GM19035 (cell line): ENCODE data around the gene PTPRM.

ENCODE experiments used
- ATAC-seq: cut with Tn5 transposase; IDR thresholded peaks from one replicate; pipeline ENCODE4 v1.9.1; 2021; ENCODE audit not compliant: unreplicated experiment

The PTPRM gene

DNA sequence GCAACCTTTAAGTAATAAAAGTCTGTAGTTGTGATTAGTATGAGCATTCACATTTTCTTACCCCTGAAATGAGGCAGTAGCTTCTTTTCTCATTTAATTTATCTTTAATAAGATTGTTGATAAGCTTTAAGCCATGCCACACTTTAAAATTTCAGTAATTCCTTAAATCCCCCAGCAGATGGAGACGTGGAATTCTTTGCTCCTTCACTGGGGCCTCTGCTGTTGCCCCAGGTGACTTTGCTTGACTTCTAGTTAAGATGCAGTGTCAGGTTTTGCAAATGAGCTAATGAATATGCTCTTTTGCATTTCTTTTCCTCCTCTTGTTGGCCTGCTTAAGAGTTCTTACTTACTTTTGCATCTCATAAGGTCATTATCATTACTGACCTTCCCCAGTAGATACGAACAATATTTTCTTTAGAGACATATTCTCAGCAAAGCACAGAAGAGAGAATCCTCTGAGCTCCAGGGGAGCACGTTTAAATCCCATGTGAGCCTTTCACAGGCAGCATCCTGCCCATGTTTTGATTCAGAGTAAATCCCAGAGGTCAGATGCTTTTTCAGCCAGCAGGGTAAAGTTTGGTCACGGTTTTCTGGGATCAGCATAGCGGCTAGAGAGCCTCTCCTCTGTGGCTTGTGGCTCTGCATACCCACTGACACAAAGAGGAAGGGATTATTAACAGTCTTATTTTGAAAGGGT, 222.9 kb downstream of the PTPRM start:
- no peak for ATAC-seq

DNA sequence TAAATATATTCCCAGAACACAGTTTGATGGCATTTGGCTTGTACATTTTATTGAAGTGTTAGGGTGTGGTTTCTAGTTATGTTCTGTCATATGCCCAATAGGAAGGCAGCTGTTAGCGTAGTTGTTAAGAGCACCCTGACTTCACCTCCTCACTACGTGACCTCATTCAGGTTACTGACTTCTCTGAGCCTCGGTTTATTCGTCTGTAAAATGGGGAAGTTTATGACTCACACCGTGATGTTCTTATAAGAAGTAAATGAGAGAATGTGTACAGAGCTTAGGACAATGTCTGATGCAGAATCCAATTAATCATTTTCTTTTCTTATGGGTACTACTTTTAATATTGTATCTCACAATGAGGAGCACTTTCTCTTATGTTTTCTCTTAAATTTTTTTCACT, 226.0 kb downstream of the PTPRM start:
- ATAC-seq = no peak

DNA sequence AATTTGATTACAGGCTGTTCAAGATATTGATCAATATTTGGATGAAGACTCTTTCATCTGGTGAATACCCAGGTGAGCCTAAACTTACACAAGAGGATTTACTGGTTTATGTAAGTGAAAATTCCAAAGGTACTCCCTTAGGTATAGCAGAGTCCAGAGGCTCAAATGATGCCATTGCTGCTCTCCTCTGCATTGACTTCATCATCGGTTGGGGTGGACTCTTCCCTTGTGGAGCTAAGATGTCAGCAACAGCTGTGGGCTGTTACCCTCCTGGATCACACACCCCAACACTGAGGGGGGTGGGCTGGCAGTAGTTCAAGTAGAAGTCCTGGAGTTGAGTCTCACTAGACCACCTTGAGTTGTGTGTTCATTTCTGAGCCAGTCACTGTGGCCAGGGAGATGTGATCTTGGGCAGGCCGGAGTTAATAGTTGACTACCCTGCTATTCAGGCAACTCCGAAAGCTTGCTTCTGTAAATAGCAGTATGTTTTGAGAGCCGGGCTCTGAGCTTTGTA, 236.9 kb downstream of the PTPRM start:
- no peak for ATAC-seq

- ATAC-seq = no peak
Measured at GRCh38 chr18:7805096-7805495, 238.0 kb downstream of the PTPRM start.

GRCh38 chr18:7805880-7806279, 238.8 kb downstream of the PTPRM start:
- no peak for ATAC-seq

- no peak for ATAC-seq
Measured at GRCh38 chr18:7807936-7808453, 240.9 kb downstream of the PTPRM start.

DNA sequence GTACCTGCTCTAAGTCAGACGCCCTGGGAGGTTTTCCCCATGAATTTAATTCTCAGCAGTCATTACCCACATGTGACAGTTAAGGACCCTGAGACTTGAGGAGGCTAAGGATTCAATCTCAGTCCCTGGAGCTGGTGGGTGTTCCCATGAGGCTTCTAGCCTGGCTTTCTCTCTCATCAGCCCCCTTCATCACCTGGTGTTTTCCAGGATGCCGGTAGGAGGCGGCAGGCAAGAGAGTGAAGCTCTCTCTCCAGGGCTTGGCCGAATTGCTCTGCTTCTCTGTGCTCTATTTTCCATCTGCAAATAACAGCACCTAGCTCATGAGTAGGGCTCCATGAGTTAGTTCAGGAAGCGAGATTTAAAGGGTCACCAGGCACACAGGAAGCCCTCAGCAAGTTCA, 241.9 kb downstream of the PTPRM start:
- no peak for ATAC-seq

- no peak for ATAC-seq
Measured at GRCh38 chr18:7809455-7809854, 242.3 kb downstream of the PTPRM start.

DNA sequence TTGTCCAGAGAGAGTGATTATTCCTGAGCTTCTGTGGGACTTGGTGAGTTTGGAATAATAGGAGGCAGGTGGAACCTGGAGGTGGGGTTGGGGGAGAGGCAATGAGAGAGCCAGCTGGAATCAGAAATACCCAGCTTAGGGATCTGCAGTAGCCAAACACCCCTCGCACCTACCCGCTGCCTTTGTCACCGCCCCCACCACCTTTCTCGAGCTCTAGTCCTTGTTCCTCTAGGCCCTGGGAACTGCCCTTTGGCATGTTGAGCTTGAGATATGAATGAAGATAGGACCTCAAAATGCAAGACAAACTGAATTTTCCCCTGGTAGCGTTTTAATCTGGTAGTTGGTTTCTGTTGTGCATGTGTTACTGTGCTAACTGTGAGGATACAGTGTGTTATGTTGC, 242.9 kb downstream of the PTPRM start:
- no peak for ATAC-seq

GRCh38 chr18:7812431-7813063, 245.4 kb downstream of the PTPRM start:
- ATAC-seq = no peak

DNA sequence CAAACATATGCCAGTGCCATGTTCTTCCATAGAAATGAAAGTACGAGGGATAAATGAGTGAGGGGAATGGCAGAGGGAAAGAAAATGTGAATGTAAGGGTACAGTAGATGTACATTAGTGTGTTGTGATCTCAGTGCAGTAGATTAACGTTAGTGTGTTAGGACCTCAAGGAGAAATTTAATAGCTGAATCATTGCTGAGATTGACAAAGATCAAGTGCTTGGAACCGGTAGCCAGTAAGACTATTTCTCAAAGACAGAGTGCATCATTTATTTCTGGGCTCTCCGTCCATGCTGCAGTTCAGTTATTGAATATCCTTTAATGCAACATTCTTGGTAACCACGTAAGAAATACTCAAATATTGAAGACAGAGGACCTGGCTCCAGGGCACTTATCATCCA, 246.0 kb downstream of the PTPRM start:
- ATAC-seq = no peak

DNA sequence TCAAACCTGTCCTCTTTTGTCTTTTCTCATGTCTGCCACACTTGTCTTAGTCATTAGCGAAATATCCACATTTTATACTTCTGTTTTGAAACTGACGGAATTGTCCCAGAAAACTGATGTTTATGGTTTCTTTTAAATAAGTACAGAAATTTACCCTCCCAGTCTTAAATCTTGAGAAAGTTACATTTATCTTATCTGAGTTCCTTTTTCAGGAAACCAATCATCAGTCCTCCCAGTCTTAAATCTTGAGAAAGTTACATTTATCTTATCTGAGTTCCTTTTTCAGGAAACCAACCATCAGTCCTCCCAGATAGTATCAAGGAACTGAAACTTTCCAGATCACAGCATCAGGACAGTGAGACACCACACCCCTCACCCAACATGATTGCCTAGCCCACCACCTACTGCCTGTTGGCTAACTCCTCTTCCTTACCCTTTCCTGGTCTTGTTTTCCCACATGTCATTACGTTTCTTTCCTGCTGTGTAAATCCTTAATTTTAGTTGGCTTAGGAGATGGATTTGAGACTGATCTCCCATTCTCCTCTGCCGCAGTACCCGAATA, 247.7 kb downstream of the PTPRM start:
- no peak for ATAC-seq

DNA sequence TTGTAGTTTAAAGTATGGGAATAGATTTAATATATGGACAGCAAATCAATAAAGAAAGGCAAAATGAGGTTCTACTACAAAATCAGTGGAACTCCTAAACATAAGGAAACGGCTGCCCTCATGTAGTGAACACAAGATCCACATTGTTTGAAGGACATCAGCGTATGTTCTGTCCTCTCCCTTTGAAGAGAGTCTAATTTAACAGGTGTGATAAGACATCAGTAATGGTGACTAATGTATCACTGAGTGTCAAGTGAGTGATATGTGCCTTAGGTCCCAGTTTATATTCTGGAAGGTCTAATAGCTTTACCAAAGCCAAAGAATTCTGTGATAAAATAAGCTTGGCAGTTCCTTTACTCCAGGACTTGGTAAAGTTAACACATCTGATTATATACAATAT, 248.7 kb downstream of the PTPRM start:
- no peak for ATAC-seq

DNA sequence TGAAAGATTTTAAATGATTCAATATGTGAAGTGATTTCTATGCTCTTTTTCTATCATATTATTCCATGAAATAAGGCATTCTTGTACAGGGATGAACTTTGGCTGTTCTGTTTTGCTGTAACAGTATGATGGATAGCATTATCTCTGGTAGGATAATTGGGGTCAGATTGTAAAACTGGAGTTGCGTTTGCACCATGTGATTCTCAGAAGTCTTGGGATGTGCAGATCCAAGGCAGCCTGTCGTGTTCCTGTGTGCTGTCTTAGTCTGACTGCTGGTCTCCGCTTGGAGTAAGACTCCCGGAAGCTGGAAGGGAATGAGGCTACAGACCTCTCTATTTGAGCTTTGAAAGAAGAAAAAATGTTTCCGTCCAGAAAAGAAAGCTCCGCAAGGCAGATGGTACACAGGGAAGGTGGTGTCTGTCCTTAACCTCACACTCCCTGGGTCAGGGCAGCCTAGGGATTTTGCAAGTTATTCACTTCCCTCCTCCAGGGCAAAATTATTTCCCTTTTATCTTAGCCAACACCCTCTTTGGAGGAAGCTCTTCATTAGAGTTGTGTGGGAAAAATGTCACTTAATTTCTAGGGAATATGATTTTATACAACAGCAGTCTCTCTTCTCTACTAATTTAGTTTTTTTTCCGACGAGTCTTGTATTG, 250.6 kb downstream of the PTPRM start:
- ATAC-seq = no peak

DNA sequence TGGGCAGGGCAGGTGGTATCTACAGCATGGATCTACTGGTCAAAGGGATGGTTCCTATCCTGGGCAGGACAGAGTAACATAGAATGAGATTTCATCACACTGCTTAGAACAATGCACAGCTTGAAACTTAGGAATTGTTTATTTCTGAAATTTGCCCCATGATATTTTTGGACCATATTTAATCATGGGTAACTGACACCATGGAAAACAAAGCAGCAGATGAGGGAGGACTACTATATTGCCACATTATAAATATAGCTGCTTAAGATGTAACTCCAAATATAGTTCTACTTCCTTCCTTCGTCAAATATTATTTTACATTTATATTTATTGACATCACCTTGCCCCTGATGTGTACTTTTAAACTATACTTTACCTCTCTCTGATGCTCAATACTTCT, 254.7 kb downstream of the PTPRM start:
- ATAC-seq = no peak

DNA sequence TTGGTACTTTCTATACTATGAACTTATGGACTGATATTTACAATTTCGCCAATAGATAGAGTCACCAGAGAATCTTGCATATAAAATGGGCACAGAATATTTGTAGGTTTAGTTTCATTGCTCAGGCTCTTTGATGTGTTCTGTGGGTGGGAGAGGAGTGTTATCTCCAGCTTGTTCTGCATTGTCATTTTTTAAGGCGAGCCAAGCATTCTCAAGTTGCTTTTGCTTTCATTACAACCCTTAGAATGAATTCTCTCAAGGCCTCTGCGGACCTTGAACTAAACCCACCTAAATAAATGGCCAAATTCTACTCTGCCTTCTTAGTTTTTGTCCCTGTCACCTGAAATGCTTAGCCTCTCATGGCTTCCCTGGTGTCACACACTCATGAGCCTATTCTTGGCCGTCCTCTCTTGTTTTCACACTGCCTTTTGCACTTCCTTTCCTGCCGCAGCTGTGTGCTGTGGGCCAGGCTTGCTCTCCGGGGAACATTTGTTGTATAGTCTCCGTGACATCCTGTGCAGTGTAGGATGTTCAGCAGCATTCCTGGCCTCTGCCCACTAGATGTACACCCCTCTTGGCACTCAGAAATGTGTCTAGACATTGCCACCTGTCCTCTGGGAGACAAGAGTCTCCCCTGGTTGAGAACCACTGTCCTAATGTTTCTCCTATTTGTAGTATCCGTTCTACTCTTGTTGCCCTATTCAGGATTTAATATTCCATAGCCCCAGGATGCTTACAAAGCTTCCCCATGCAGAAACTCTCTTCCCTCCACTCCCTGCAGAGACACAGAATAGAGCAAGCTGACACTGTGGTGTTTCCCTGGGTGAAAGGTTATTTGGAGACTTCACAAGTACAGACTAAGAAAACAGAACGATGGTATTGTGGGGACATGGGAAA, 255.6 kb downstream of the PTPRM start:
- no peak for ATAC-seq

GRCh38 chr18:7824970-7825369, 257.9 kb downstream of the PTPRM start:
- ATAC-seq = no peak

GRCh38 chr18:7830468-7830867, 263.4 kb downstream of the PTPRM start:
- ATAC-seq = peak; percentile 85

- no peak for ATAC-seq
Measured at GRCh38 chr18:7839548-7839947, 272.4 kb downstream of the PTPRM start.

DNA sequence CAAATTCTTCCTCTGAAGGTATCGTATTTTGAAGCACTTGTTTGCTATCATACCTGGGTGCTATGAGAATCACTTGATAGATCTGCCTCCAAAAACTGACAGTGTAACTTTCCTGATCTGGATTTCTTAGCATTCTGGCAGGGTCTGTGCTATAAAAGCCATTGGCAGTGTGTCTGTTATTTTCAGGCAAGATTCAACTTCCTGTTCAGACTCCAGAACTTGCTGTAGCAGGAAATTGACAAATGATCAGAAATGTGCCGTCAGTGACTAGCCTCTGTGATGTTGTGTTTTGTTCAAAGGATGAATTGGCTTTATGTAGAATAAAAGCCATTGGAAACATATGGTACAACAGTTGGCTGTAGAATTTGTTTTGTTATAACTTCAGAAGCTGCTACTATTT, 273.3 kb downstream of the PTPRM start:
- ATAC-seq = no peak

- ATAC-seq = no peak
Measured at GRCh38 chr18:7844017-7844416, 276.9 kb downstream of the PTPRM start.
